WERI-Rb-1 (cell line): ENCODE results near the gene IL15RA.

Experiments used
- DNase-seq: peaks from one replicate; pipeline ENCODE4 v3.0.0-alpha.2; 2020
- H3K27ac ChIP-seq: fragments of 250-450 bp; sonication (Bioruptor Pico); 2 replicates; pipeline ENCODE4 v1.5.1; 2020; ENCODE audit warnings: mild to moderate bottlenecking, moderate library complexity
- H3K27me3 ChIP-seq: fragments of 250-450 bp; sonication (Bioruptor Pico); 2 replicates; pipeline ENCODE4 v1.5.1; 2021; ENCODE audit warnings: mild to moderate bottlenecking, low read depth, moderate library complexity; ENCODE audit not compliant: insufficient read depth, severe bottlenecking
- H3K36me3 ChIP-seq: fragments of 250-450 bp; sonication (Bioruptor Pico); 2 replicates; pipeline ENCODE4 v1.5.1; 2020; ENCODE audit warnings: mild to moderate bottlenecking, moderate library complexity
- H3K4me3 ChIP-seq: 2 replicates; pipeline ENCODE4 v1.5.1; 2011; ENCODE audit warnings: low read depth, mild to moderate bottlenecking, control low read depth, low read length
- H3K9me3 ChIP-seq: fragments of 250-450 bp; sonication (Bioruptor Pico); 2 replicates; pipeline ENCODE4 v1.5.1; 2021; ENCODE audit warnings: mild to moderate bottlenecking, moderate library complexity; ENCODE audit not compliant: severe bottlenecking
- TF ChIP-seq, protein P1 (sequence below): IDR thresholded peaks from 2 replicates; pipeline ENCODE4 v1.5.1; 2011; ENCODE audit warnings: low read depth, mild to moderate bottlenecking, control low read depth, inconsistent platforms, low read length

IL15RA gene

DNA sequence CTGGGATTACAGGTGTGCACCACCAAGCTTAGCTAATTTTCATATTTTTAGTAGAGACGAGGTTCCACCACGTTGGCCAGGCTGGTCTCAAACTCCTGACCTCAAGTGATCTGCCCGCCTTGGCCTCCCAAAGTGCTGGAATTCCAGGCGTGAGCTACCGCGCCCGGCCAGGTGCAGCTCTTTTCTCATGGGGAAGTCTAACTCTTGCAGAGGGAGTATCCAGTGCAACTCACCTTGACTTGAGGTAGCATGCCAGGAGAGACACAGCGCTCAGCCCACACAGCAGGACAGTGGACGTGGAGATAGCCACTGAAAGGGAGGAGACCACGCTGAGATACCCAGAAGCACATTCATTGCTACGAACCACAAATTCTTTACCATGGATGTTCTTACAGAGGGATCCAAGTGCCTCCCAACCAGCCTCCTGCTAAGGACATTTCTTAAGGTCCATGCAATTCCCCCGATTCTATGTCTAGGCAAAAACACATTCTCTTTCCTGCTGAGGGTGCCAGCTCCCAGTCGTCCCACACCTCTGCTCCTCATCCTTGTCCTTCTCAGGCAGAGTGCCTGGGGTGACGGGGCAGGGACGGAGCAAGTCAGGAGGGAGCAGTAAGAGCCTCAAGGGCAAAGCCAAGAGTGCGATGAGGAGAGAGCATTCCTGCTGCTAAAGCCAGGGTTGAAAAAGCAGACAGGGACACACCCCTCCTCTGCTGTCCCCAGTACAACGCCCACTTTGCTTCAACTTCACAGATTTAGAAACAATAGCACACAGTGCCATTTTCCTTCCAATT lies 21.0 kb downstream of the IL15RA start:
- H3K27ac ChIP-seq, result no peak overlapping the region
- TF ChIP-seq, protein P1, sequence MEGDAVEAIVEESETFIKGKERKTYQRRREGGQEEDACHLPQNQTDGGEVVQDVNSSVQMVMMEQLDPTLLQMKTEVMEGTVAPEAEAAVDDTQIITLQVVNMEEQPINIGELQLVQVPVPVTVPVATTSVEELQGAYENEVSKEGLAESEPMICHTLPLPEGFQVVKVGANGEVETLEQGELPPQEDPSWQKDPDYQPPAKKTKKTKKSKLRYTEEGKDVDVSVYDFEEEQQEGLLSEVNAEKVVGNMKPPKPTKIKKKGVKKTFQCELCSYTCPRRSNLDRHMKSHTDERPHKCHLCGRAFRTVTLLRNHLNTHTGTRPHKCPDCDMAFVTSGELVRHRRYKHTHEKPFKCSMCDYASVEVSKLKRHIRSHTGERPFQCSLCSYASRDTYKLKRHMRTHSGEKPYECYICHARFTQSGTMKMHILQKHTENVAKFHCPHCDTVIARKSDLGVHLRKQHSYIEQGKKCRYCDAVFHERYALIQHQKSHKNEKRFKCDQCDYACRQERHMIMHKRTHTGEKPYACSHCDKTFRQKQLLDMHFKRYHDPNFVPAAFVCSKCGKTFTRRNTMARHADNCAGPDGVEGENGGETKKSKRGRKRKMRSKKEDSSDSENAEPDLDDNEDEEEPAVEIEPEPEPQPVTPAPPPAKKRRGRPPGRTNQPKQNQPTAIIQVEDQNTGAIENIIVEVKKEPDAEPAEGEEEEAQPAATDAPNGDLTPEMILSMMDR, result no peak
- no peak for DNase-seq
- no peak overlapping the region for H3K4me3 ChIP-seq
- no peaks in the 10 kb centered on the region for H3K9me3 ChIP-seq
- no peaks in the 10 kb centered on the region for H3K36me3 ChIP-seq
- peaks cover 22% of the 10 kb centered on the region for H3K27me3 ChIP-seq

DNA sequence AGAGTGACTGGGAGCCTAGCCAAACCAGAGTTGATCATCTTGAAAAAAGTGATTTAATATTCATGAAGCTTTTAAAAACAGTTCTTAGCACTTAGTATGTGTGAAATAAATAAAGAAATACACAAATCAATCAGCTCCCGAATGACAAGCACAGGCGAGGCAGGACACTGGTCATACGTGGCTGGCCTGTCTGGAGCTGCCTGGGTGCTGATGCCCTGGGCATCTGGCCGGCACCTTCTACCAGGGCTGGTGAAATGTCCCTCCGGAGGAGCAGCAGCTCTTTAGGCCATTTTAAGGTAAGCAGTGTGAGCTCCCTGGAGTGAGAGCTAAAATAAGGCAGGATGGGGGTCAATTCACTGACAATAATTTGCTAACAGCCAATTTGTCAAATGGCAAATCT lies 23.7 kb downstream of the IL15RA start:
- no peak overlapping the region for H3K4me3 ChIP-seq
- no peaks in the 10 kb centered on the region for H3K9me3 ChIP-seq
- H3K27me3 ChIP-seq, result peaks cover 16% of the 10 kb centered on the region
- H3K27ac ChIP-seq, result no peak overlapping the region
- DNase-seq, result no peak
- no peaks in the 10 kb centered on the region for H3K36me3 ChIP-seq
- TF ChIP-seq, protein P1, result no peak

DNA sequence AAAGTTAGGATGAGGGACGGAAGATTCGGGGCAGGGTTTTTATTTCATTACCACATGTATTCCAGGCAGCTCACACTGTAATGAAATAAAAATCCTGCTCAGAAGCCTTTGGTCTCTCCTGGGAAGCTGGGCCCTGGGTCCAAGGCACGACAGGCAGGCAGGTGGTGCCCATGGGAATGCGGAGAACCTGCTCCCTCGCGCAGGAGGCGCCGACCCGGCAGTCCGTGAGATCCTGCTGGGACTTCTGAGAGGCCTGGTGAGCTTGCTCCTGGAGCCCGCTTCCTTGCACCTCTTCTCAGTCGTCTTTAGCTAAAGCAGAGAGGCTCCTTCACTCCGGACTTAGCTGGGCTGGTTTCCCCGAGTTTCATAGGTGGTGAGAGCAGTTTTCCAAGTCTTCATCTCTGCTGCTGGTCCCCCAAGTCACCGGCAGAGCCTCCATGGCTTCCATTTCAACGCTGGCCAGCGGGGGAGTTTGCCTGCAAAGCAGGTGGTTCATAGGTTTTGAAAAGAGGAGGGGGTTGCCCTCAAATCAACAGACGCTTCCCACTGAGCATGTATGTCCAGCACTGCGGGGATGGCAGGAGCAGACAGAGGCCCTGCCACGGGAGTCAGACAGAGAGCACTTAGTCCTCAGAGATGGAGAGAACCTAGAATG lies 24.5 kb downstream of the IL15RA start:
- H3K27me3 ChIP-seq, result peaks cover 10% of the 10 kb centered on the region
- no peaks in the 10 kb centered on the region for H3K36me3 ChIP-seq
- H3K27ac ChIP-seq, result no peak overlapping the region
- DNase-seq, result no peak
- H3K4me3 ChIP-seq, result no peak overlapping the region
- TF ChIP-seq, protein P1, result no peak
- no peaks in the 10 kb centered on the region for H3K9me3 ChIP-seq

DNA sequence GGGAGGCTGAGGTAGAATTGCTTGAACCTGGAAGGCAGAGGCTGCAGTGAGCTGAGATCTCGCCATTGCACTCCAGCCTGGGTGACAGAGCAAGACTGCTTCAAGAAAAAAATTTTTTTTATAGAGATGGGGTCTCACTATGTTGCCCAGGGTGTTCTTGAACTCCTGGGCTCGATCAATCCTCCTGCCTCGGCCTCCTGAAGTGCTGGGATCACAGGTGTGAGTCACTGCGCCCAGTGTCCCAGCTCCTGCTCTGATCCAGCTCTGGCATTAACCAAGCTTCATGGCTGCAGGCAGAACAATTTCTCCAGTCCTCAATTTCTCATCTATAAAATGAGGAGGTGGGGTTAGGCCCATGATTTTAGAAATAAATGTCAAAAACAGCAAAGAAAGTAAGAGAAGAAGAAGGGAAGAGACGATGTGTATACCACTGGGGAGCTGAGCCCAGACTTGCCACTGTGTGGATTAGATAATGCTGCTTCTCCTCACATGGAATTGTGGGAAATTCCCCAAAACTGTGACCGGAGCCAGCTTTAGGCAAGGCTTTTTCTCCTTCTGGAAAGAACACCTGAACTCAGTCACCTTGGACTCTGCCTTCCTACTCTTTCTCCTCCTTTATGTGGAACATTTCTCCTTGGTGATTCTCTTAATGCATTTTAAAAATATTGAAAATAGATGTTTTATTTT lies 25.5 kb downstream of the IL15RA start:
- TF ChIP-seq, protein P1, result no peak
- Histone ChIP-seq H3K36me3 (no peaks in the 10 kb centered on the region), H3K9me3 (no peaks in the 10 kb centered on the region), H3K4me3 (no peak overlapping the region), H3K27me3 (peaks cover 9% of the 10 kb centered on the region), H3K27ac (no peak overlapping the region)
- DNase-seq, result no peak

DNA sequence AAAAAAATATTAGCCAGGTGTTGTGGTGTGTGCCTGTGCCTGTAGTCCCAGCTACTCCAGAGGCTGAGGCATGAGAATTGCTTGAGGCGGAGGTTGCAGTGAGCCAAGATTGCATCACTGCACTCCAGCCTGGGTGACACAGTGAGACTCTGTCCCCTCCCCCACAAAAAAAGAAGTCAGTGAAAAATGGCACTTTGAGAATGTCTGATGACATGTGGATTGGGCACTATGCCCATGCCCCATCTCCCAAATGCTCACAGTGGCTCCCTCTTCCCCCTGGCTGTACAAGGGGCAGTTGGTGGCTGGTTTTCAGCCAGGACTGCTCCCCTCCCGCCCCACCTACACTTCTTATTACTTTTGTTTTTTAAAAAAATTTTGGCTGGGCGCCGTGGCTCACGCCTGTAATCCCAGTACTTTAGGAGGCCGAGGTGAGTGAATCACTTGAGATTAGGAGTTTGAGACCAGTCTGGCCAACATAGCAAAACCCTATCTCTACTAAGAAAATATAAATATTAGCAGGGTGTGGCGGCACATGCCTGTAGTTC lies 26.1 kb downstream of the IL15RA start:
- TF ChIP-seq, protein P1, result no peak

More for the DNA sequence above, 26.1 kb downstream of the IL15RA start:
- H3K9me3 ChIP-seq, result no peaks in the 10 kb centered on the region
- no peak overlapping the region for H3K4me3 ChIP-seq
- no peak overlapping the region for H3K27ac ChIP-seq
- no peaks in the 10 kb centered on the region for H3K36me3 ChIP-seq
- DNase-seq, result no peak
- peaks cover 9% of the 10 kb centered on the region for H3K27me3 ChIP-seq
